Measurements from ENCODE around the gene SERPINA6. TPM values are rescaled to one million over a fixed set of nuclear protein-coding genes. Genes with fewer than 3 reads are reported as not detected.

Gene SERPINA6
- total and polyA plus RNA-seq, 4 donors = 0.18 to 0.77 (median 0.35) TPM

DNA sequence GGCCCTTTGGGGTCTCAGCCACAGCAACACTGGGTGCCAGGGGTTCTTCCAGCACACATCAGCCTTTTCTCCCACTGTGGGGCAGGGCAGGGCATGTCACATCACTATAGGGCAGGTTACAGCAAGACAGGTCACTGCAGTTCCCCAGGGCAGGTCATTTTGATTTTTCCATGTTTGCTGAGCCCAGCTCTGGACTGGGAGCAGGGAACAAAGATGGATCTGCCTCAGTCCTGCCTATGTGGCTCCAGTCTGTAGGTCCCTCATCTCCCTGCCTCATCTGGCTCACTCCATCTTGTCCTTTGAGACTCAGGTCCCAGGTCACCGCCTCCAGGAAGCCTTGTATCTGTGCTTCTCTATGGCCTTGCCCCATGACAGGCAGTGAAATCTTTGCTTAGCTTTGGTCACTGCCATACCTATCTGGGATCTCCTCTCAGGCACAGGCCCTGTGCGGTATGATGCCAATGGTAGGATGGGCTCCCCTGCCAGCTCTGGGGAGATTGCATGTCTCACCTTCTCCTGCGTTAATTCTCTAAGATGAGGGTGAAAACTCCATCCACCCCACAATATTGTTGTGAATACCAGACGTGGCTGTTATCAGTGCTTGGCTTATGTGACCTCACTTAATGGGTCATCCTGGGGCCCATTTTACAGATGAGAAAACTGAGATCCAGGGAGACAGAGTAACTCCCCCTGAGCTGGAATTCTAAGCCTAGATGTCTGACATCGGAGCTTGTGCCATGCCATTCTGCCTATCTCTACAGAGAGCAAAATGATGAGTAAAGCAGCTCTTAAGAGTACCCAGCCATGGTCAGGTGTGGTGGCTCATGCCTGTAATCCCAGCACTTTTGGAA is 1.5 kb downstream of the SERPINA6 start:
- H3K9ac ChIP-seq (ENCODE audit: insufficient read depth in 1 of 2, low read length in 2 of 2) = no peak overlapping the region
- H3K36me3 ChIP-seq (ENCODE audit: control insufficient read depth in 4 of 4, insufficient read depth in 4 of 4, low read length in 4 of 4) = no peaks in the 10 kb centered on the region
- ATAC-seq (ENCODE audit: insufficient read depth, low FRiP score) = no peak
- H3K4me3 ChIP-seq = no peak overlapping the region
- no peak overlapping the region for H3K27ac ChIP-seq (ENCODE audit: low read depth in 1 of 2, low read length in 1 of 2)
- no peaks in the 10 kb centered on the region for H3K27me3 ChIP-seq (ENCODE audit: control insufficient read depth in 3 of 3, insufficient read depth in 3 of 3, low read length in 2 of 3)
- no peaks in the 10 kb centered on the region for H3K9me3 ChIP-seq (ENCODE audit: control insufficient read depth in 4 of 4, insufficient read depth in 3 of 4, low read length in 3 of 4)
- no peaks in the 10 kb centered on the region for H3K4me1 ChIP-seq (ENCODE audit: control insufficient read depth in 5 of 5, insufficient read depth in 5 of 5, low read length in 5 of 5)
- no peak for DNase-seq
- WGBS, 2 donors = 80 to 83% methylated on average over 5 of the region's 5 CpGs
- TF ChIP-seq, protein P1, sequence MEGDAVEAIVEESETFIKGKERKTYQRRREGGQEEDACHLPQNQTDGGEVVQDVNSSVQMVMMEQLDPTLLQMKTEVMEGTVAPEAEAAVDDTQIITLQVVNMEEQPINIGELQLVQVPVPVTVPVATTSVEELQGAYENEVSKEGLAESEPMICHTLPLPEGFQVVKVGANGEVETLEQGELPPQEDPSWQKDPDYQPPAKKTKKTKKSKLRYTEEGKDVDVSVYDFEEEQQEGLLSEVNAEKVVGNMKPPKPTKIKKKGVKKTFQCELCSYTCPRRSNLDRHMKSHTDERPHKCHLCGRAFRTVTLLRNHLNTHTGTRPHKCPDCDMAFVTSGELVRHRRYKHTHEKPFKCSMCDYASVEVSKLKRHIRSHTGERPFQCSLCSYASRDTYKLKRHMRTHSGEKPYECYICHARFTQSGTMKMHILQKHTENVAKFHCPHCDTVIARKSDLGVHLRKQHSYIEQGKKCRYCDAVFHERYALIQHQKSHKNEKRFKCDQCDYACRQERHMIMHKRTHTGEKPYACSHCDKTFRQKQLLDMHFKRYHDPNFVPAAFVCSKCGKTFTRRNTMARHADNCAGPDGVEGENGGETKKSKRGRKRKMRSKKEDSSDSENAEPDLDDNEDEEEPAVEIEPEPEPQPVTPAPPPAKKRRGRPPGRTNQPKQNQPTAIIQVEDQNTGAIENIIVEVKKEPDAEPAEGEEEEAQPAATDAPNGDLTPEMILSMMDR (IDR thresholded peaks at IDR 0.05; ENCODE audit: control extremely low read depth, extremely low read depth) = no peak

DNA sequence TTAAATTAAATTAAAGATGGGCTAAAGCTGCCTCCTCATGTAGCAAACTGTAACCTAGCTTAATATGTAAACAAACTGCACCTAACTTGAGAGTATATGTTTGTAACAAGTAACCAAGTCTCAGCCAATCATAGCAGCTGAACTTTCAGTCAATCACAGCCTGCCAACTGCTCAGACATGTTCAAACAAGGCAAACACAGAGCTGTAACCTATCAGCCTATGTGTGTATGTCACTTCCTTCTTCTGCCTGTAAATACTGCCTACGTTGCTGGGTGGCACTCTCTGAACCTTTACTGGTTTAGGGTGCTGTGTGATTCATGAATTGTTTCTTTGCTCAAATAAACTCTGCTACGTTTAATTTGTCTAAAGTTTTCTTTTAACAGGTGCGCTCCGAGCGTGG is 2.9 kb downstream of the SERPINA6 start:
- H3K27ac ChIP-seq (ENCODE audit: low read depth in 1 of 2, low read length in 1 of 2) = no peak overlapping the region
- H3K36me3 ChIP-seq (ENCODE audit: control insufficient read depth in 4 of 4, insufficient read depth in 4 of 4, low read length in 4 of 4) = no peaks in the 10 kb centered on the region
- peak in 2 of 3 donors; percentile 6 to 7 for DNase-seq
- 69 to 70% methylated on average over 5 of the region's 5 CpGs for WGBS, 2 donors
- no peak overlapping the region for H3K4me3 ChIP-seq
- no peaks in the 10 kb centered on the region for H3K27me3 ChIP-seq (ENCODE audit: control insufficient read depth in 3 of 3, insufficient read depth in 3 of 3, low read length in 2 of 3)
- no peaks in the 10 kb centered on the region for H3K9me3 ChIP-seq (ENCODE audit: control insufficient read depth in 4 of 4, insufficient read depth in 3 of 4, low read length in 3 of 4)
- H3K9ac ChIP-seq (ENCODE audit: insufficient read depth in 1 of 2, low read length in 2 of 2) = no peak overlapping the region
- no peak for ATAC-seq (ENCODE audit: insufficient read depth, low FRiP score)
- TF ChIP-seq, protein P1 (IDR thresholded peaks at IDR 0.05; ENCODE audit: control extremely low read depth, extremely low read depth) = no peak
- no peaks in the 10 kb centered on the region for H3K4me1 ChIP-seq (ENCODE audit: control insufficient read depth in 5 of 5, insufficient read depth in 5 of 5, low read length in 5 of 5)

DNA sequence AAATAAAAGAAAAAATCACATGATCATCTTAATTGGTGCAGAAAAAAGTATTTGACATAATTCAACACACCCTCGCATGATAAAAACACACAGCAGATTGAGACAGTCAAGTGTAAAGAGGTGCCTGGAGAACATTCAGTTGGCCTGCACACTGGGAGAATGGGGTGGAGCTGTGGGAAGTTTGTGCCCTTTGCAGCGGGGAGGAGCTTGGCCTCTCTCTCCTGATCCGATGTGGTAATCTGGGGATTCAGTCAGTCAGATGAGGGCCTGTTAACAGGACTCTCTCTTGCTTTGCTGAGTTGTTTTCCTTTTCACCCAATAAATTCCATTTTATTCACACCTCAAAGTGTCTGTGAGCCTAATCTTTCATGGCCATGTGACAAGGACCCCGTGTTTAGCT is 5.9 kb downstream of the SERPINA6 start:
- H3K4me1 ChIP-seq (ENCODE audit: control insufficient read depth in 5 of 5, insufficient read depth in 5 of 5, low read length in 5 of 5) = no peaks in the 10 kb centered on the region
- no peaks in the 10 kb centered on the region for H3K27me3 ChIP-seq (ENCODE audit: control insufficient read depth in 3 of 3, insufficient read depth in 3 of 3, low read length in 2 of 3)
- 62 to 65% methylated on average over 4 of the region's 4 CpGs for WGBS, 2 donors
- DNase-seq (peak in 2 of 3 donors; percentile 28 to 50), ATAC-seq (ENCODE audit: insufficient read depth, low FRiP score) (peak; percentile 9)
- TF ChIP-seq, protein P1 (IDR thresholded peaks at IDR 0.05; ENCODE audit: control extremely low read depth, extremely low read depth) = no peak
- H3K36me3 ChIP-seq (ENCODE audit: control insufficient read depth in 4 of 4, insufficient read depth in 4 of 4, low read length in 4 of 4) = no peaks in the 10 kb centered on the region
- H3K9me3 ChIP-seq (ENCODE audit: control insufficient read depth in 4 of 4, insufficient read depth in 3 of 4, low read length in 3 of 4) = peaks cover 0 to 1% (median 0%) of the 10 kb centered on the region in 4 donors
- H3K4me3 ChIP-seq = no peak overlapping the region
- no peak overlapping the region for H3K27ac ChIP-seq (ENCODE audit: low read depth in 1 of 2, low read length in 1 of 2)
- no peak overlapping the region for H3K9ac ChIP-seq (ENCODE audit: insufficient read depth in 1 of 2, low read length in 2 of 2)

All from lung (tissue), 12 donors.